GM18498 (cell line): ENCODE results near the gene MAPK8IP1.

Source experiments
- ATAC-seq: cut with Tn5 transposase; IDR thresholded peaks from one replicate; pipeline ENCODE4 v1.9.1; 2021; ENCODE audit warnings: mild to moderate bottlenecking, moderate library complexity; ENCODE audit not compliant: unreplicated experiment

MAPK8IP1 gene

GRCh38 chr11:45936511-45937054 lies 51.1 kb downstream of the MAPK8IP1 start:
- ATAC-seq: no peak

- ATAC-seq: no peak
Measured at GRCh38 chr11:45937916-45938315, 52.5 kb downstream of the MAPK8IP1 start.

- no peak for ATAC-seq
Measured at GRCh38 chr11:45939836-45940235, 54.4 kb downstream of the MAPK8IP1 start.

GRCh38 chr11:45941285-45941684 lies 55.8 kb downstream of the MAPK8IP1 start:
- ATAC-seq: no peak

- no peak for ATAC-seq
Measured at GRCh38 chr11:45942381-45942780, 56.9 kb downstream of the MAPK8IP1 start.

- no peak for ATAC-seq
Measured at GRCh38 chr11:45945397-45945999, 60.0 kb downstream of the MAPK8IP1 start.

- no peak for ATAC-seq
Measured at GRCh38 chr11:45947885-45948284, 62.4 kb downstream of the MAPK8IP1 start.

- no peak for ATAC-seq
Measured at GRCh38 chr11:45948356-45948755, 62.9 kb downstream of the MAPK8IP1 start.

- no peak for ATAC-seq
Measured at GRCh38 chr11:45949992-45950407, 64.5 kb downstream of the MAPK8IP1 start.
